IPS-15b (cell line): ENCODE data around the gene RXYLT1.
"Not testable (repeated sequence)": the region's sequence is repeated elsewhere in the genome, so short reads cannot be mapped to it uniquely, and the experiment has no call there.

ENCODE experiments used
- H3K27me3 ChIP-seq: one replicate; pipeline ENCODE4 v1.6.1; 2013; ENCODE audit warnings: low read length; ENCODE audit not compliant: control insufficient read depth, insufficient read depth
- H3K36me3 ChIP-seq: one replicate; pipeline ENCODE4 v1.6.1; 2013; ENCODE audit warnings: low read length; ENCODE audit not compliant: control insufficient read depth, insufficient read depth
- H3K4me1 ChIP-seq: one replicate; pipeline ENCODE4 v1.6.1; 2013; ENCODE audit warnings: mild to moderate bottlenecking, low read length; ENCODE audit not compliant: control insufficient read depth, insufficient read depth
- H3K4me3 ChIP-seq: one replicate; pipeline ENCODE4 v1.5.1; 2013; ENCODE audit warnings: low read depth, low read length
- H3K9ac ChIP-seq: one replicate; pipeline ENCODE4 v1.6.1; 2013; ENCODE audit warnings: low read depth, mild to moderate bottlenecking, low read length
- H3K9me3 ChIP-seq: one replicate; pipeline ENCODE4 v1.6.1; 2013; ENCODE audit warnings: mild to moderate bottlenecking, low read length; ENCODE audit not compliant: control insufficient read depth, insufficient read depth

RXYLT1 gene, protein sequence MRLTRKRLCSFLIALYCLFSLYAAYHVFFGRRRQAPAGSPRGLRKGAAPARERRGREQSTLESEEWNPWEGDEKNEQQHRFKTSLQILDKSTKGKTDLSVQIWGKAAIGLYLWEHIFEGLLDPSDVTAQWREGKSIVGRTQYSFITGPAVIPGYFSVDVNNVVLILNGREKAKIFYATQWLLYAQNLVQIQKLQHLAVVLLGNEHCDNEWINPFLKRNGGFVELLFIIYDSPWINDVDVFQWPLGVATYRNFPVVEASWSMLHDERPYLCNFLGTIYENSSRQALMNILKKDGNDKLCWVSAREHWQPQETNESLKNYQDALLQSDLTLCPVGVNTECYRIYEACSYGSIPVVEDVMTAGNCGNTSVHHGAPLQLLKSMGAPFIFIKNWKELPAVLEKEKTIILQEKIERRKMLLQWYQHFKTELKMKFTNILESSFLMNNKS

DNA sequence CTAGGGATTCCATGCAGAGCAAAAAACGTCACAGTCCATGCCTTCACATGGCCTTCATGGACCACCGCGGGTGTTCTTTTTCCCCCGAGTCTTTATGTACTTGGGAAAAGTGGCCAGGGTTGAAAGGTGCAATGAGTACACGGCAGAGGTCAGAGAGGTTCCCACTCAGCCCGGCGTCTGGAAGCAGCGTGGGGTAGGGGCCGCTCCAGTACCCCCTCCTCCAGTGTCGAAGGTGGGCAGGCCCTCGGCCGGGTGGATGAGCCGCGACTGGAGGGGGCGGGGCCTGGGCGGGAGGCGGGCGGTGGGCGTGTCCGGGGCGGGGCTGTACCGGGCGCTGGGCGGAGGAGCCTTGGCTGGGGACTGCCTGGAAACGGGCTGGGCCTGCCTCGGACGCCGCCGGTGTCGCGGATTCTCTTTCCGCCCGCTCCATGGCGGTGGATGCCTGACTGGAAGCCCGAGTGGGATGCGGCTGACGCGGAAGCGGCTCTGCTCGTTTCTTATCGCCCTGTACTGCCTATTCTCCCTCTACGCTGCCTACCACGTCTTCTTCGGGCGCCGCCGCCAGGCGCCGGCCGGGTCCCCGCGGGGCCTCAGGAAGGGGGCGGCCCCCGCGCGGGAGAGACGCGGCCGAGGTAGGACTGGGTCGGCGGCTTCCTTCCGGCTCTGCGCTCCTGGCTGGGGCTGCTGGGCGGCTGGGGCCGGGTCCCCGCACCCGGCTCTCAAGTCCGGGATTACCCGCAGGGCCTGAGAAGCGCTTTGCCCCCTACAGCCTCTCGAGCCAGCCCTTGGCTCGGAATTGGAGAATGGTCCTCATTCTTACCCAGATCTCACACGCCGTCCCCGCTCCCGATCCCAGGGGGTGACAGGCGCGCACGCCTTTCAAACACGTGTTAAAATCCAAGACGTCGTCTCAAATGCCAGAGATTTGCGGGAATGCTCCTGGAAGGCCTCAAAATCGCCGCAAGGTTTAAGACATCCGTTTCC lies at the start of gene RXYLT1:
RXYLT1 (plus strand) TSS at position 412 of the 984 bp plus-strand sequence; CDS start at position 464, 52 bp downstream.
- Histone ChIP-seq H3K9me3 (no peaks in the 10 kb centered on the region), H3K27me3 (no peaks in the 10 kb centered on the region), H3K36me3 (no peaks in the 10 kb centered on the region)

DNA sequence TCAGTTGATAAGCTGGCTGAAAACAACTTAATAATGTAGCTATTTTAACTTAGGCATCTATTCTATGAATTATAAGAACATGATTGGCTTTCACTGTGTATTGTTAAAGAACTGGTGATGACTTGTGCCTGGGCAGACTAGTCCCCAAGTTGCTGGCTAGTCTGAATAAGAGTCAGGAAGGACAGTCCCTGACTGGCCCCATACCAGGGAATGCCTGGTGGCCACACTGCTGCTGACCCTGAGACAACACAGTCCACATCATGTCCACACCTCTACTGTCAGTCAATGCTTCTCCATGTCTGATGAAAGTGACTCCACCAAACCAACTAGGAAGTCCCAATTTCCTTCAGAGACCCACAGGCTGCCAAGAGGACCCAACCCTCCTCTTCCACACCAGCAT lies 46.9 kb upstream of the RXYLT1 start:
- H3K9me3 ChIP-seq, H3K4me1 ChIP-seq, H3K4me3 ChIP-seq, H3K9ac ChIP-seq, H3K36me3 ChIP-seq, H3K27me3 ChIP-seq: not testable (repeated sequence)

More for the DNA sequence above, at the start of gene RXYLT1:
- Histone ChIP-seq H3K4me1 (no peaks in the 10 kb centered on the region), H3K9ac (peak within 1 kb of the TSS; percentile 82), H3K4me3 (peak within 1 kb of the TSS; percentile 70)

DNA sequence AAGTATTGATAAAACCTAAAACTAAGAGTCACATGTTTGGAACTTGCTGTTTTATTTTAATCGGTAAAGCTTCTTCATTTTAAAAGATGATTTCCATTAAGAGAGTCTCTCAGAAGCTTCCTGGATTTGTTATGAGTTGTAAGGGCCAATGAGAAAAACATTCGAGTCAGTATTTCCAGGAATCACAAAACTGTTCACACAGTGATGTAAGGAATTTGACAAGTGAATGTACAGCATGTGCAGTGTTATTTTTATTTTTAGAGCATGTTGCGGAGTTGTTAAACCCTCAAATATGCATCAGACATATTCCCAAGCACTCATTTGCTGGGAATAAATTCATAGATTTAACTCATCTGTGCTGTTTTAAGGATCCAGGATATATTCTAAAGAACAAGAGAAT lies 46.1 kb upstream of the RXYLT1 start:
- H3K9me3 ChIP-seq, H3K36me3 ChIP-seq, H3K9ac ChIP-seq, H3K4me1 ChIP-seq, H3K4me3 ChIP-seq, H3K27me3 ChIP-seq: not testable (repeated sequence)

DNA sequence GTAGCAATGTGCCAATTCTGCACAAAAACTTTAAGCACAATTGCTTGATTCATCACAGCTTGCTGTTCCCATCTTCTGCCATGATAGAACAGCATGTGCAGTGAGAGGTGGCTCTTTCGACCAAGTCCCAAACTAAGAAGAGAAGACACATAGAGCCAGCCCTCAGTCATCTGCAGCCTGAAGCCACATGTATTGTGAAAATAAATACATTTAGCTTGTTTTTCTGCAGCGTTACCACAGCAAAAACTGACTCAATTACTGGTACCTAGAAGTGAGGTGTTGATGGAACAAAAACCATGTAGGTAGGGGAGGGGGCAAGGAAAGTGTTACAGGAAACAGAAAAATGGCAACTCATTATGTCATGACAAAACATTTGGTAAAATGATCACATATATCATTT lies 39.2 kb upstream of the RXYLT1 start:
- H3K9ac ChIP-seq, H3K4me3 ChIP-seq, H3K9me3 ChIP-seq, H3K27me3 ChIP-seq, H3K36me3 ChIP-seq, H3K4me1 ChIP-seq: not testable (repeated sequence)

DNA sequence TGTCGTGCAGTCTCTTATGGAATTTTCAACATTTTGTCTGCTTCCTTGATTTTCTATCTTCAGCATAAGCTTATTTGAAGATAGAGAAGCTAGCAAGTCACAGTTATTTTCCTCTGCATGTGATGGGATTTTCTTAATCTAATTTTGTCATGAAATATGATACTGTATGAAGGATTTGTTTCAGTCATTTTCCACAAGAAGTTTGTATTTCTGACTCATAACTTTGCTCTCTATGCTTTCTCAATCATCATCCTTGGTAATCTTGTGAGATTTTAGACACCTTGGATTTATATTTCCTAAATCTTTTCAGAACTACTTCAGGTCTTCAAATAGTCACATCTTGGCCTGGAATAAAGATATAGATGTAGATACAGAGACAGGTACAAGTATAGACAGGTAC lies 38.3 kb upstream of the RXYLT1 start:
- H3K4me1 ChIP-seq, H3K27me3 ChIP-seq, H3K36me3 ChIP-seq, H3K4me3 ChIP-seq, H3K9ac ChIP-seq, H3K9me3 ChIP-seq: not testable (repeated sequence)

DNA sequence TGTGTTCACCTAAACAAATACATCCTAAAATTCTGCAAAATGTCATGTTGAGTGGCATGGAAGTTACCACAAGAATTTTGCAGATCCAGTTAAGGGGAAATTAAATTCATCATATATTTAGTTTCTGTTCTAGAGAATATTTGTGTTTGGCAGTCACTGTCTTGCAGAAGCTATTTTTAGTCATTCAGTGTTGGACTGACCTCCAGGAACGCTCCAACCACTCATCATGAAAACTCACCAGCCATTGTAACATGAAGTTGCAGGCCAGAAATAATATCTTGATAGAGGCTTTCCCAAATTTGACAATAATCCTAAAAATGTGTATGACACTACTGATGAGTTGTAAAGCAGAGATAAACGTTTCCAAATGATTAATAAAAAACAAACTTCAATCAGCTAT lies 35.6 kb upstream of the RXYLT1 start:
- H3K27me3 ChIP-seq, H3K4me1 ChIP-seq, H3K36me3 ChIP-seq, H3K9ac ChIP-seq, H3K4me3 ChIP-seq, H3K9me3 ChIP-seq: not testable (repeated sequence)

DNA sequence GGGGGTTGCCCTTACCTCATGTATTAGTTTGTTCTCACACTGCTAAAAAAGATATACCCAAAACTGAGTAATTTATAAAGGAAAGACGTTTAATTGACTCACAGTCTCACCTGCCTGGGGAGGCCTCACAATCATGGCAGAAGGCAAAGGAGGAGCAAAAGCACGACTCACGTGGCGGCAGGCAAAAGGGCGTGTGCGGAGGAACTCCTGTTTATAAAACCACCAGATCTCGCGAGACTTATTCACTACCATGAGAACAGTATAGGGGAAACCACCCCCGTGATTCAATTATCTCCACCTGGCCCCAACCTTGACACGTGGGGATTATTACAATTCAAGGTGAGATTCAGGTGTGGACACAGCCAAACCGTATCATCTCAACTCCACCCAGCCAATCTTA lies 33.2 kb upstream of the RXYLT1 start:
- H3K4me3 ChIP-seq, H3K27me3 ChIP-seq, H3K9me3 ChIP-seq, H3K4me1 ChIP-seq, H3K9ac ChIP-seq, H3K36me3 ChIP-seq: not testable (repeated sequence)

DNA sequence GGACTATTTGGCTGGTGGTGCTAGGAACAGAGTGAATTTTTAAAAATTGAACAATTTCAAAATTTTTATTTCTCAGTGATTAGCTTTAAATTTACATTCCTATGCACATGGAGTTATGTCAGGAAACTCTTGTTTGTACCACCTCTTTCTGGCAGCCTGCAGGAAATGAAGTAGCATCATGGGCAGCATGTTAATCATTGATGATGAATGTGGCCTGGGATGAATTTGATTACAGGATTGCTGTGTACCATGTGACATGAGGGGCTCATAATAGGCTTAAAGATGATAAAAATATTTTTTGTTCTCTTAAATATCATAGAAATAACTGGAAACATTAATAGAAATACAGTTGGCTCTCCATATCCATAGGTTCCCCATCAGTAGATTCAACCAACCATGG lies 32.6 kb upstream of the RXYLT1 start:
- H3K4me3 ChIP-seq, H3K4me1 ChIP-seq, H3K9me3 ChIP-seq, H3K36me3 ChIP-seq, H3K27me3 ChIP-seq, H3K9ac ChIP-seq: not testable (repeated sequence)

DNA sequence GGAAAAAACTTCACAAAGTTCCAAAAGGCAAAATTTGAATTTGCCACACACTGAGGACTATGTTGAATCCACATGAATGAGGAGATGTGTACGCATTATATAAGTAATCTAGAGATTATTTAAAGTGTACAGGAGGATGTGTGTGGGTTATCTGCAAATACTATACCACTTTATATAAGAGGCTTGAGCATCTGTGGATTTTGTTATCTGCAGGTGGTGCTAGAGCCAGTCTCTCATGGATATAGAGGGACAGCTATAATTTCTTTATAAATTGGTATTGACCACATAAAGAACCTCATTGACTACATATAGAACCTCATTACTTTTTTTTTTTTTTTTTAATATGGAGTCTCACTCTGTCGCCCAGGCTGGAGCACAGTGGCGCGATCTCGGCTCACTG lies 32.2 kb upstream of the RXYLT1 start:
- Histone ChIP-seq H3K9me3 (no peaks in the 10 kb centered on the region), H3K4me3 (no peak overlapping the region), H3K4me1 (no peaks in the 10 kb centered on the region), H3K27me3 (no peaks in the 10 kb centered on the region), H3K36me3 (no peaks in the 10 kb centered on the region), H3K9ac (no peak overlapping the region)

DNA sequence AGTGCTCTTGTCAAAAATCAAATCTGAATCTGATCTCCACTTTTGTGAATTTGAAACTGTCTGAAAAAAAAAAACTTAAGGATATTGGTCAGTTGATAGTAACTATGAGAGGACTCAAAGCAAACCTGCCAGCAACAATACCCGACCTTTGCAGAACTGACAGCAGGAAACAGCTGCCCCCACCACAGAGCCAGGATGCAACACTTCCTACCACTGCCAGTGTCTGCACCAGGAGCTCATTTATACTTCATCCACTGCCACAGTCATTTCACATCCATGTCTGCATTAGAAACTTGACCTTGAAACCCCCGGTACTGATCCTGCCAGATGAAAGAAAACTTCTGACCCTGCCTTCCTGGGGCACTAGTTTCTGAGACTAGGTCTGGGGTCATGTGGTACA lies 27.4 kb upstream of the RXYLT1 start:
- H3K9me3 ChIP-seq = no peaks in the 10 kb centered on the region
- no peak overlapping the region for H3K9ac ChIP-seq
- no peak overlapping the region for H3K4me3 ChIP-seq
- no peaks in the 10 kb centered on the region for H3K4me1 ChIP-seq
- no peaks in the 10 kb centered on the region for H3K36me3 ChIP-seq
- no peaks in the 10 kb centered on the region for H3K27me3 ChIP-seq

DNA sequence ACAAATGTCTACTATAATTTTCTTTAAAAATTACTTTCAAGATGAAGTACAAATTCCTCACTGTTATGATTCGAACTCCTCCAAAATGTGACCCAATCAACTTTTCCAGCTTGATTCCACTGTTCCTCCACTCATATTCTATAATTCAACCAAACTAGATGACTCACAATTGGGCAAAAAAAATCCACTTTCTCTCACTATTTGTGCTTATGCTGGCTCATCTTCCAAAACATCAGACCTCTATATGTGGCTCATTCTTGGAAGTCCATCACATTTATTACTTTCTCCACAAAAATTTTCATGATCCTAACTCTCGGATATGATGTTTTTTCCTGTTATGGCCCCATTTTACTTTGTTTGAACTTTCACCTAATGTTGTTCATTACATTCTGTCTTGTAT lies 26.9 kb upstream of the RXYLT1 start:
- Histone ChIP-seq H3K36me3 (no peaks in the 10 kb centered on the region), H3K9ac (no peak overlapping the region), H3K27me3 (no peaks in the 10 kb centered on the region), H3K4me1 (no peaks in the 10 kb centered on the region), H3K4me3 (no peak overlapping the region), H3K9me3 (no peaks in the 10 kb centered on the region)

DNA sequence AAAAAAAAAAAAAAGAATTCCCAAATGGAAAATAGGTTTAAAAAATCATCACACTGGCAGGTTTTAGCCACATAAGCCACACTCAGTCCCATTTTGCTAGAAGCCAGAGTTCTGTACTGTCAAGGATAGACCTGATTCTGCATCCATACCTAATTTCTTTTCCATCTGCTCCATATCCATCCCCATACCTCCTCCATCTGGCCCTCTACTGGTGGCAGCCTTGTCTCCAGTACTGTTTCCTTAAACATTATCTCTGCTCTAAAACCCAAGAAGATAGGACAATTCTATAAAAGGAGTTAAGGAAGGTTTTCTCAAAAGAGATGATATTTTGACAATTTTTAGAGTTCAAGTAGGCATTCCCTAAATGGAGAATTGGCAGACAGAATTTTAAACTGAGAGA lies 26.0 kb upstream of the RXYLT1 start:
- H3K27me3 ChIP-seq = no peaks in the 10 kb centered on the region
- no peak overlapping the region for H3K9ac ChIP-seq
- H3K4me1 ChIP-seq = no peaks in the 10 kb centered on the region
- no peaks in the 10 kb centered on the region for H3K36me3 ChIP-seq
- H3K4me3 ChIP-seq = no peak overlapping the region
- no peaks in the 10 kb centered on the region for H3K9me3 ChIP-seq
